RPMI7951 (cell line): ENCODE results near the gene DPP8. TPM values are rescaled to one million over a fixed set of nuclear protein-coding genes. Genes with fewer than 3 reads are reported as not detected.
"Not testable (repeated sequence)": the region's sequence is repeated elsewhere in the genome, so short reads cannot be mapped to it uniquely, and the experiment has no call there.

Experiments
- DNase-seq: peaks from one replicate; pipeline ENCODE4 v3.0.0-alpha.2; 2012; ENCODE audit warnings: low read depth
- total RNA-seq: library from RNA; depleted of rRNA; stranded (reverse); fragments of >200 nt; shearing (Covaris generic); gene quantifications from 2 replicates; pipeline ENCODE4 v1.2.3, GENCODE V29; 2014; rRNA removed

DPP8 gene
- 21.9 and 27.9 TPM in 2 replicates for total RNA-seq

DNA sequence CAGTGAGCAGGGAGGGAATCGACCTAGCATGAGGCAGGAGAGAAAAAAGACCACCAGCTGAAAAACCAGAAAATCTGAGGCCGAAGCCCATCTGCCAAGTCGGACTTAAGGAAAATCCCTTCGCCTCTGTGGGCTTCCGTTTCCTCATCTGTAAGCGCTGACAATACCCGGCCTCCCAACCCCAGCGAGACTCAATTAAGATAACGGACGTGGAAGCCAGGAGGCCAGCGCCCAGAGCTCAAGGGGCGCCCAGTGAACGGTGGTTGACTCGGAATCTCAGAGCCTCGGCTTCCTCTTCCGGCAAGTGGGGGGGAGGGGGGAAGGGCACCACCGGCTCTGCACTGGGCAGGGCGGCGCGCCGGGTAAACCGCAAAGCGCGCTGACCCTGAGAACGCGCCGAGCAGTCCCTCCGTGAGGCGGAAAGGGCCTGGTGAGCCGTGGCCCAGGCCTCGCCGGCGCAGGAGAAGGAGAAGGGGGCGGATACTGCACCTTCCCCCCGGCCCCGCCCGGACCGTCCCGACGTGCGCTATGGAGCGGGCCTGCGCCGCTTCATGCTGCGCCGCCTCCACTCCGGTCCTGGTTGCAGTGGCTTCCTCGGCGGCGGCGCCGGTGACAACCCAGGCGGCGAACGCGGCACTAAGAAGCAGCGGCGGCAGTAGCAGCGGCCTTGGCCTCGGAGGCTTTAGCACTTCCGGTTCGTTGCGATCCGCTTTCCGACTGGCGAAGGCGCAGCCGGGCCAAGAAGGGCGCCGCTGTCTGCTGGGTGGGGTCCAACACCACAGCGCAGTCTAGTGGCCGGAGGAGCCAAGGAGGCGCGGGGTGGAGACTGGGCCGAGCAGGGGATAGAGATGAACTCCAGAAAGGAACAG, at the start of gene DPP8:
TSS of gene DPP8 (minus strand) at position 693 of the 869 bp plus-strand sequence. CDS start 5,136 bp downstream, outside the sequence.
- peak; percentile 95 for DNase-seq

DNA sequence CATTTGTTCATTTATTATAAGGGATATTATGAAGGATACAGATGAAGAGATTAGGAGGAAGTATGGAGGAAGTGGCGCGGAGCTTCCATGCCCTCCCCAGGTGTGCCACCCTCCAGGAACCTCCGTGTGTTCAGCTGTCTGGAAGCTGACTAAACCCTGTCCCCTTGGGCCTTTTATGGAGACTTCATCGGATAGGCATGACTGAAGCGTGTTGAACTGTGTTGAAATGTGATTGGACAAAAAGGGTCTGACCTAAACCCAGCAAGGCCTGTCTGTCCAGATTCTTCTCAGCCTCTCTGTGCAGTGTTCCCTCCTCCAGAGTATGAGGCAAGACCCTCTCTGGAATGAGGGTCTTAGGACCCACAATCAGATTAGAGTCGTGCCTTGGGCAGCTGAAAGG, 44.4 kb upstream of the DPP8 start:
- no peak for DNase-seq

DNA sequence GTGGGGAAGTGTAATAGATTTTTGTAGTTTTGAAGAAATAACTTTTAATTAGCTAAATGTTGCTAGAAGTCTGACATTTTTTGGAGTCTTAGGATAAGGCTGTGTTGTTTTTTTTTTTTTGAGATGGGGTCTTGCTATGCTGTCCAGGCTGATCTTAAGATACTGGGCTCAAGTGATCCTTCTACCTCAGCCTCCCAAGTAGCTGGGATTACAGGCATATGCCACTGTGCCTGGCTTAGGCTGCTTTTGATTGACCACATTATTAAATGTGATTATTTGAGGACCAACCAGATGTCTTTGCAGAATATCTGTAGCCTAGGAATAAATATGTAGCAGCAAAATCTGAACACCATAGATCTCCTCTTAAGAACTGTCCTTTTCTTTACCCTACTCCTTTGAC, 42.5 kb upstream of the DPP8 start:
- DNase-seq = no peak

DNA sequence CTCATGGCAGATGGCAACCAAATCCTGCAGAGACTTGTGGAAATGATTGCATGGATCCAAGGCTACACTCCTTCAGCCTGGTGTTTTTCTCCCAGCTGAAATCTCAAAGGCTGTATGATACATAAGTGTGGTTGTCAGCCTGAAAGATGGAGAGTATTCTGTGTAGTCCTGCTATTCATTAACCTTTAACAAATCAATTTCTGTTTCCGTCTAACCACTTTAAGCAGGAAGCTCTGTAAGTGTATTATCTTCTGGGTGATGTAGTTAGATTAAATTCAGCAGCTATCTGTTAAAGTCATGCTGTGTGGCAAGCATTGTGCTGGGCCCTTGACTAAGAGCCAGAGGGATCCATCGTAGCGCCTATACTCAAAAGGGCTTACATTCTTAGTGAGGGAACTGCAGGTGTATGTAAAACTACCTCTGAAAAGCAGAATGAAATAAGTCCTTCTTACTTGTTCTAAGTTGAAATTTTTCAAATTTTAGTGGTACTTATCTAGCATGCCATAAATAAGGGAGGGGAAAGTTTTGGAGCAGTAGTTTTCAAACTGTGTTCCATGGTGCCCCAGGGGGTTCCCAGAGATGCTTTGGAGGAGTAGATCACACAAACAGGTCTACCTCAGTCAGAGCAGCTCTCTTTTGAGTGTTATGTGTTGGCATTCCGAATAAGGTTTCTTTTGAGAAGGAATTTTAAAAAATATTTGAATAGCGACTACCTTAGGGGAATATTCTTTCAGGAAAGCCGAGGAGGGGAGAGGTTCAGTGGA, 41.7 kb upstream of the DPP8 start:
- DNase-seq = no peak

DNA sequence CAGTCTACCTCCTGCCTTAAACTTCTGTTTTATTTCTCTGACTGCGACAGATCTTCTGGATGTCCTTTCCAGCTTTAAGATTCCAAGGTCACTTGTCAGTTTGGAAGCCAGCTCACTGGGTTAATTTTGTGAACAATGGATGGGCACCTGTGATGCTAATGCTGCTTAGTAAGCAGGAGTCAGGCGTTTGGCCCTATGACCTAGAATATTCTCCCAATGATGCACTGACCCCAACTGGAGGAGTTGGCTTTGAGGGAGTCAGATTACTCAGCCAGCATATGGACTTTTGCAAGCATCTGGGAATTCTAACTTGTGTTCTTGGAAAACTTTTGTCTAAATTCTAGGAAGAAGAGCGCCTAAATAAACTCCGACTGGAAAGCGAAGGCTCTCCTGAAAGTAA, 40.8 kb upstream of the DPP8 start:
- peak; percentile 7 for DNase-seq

DNA sequence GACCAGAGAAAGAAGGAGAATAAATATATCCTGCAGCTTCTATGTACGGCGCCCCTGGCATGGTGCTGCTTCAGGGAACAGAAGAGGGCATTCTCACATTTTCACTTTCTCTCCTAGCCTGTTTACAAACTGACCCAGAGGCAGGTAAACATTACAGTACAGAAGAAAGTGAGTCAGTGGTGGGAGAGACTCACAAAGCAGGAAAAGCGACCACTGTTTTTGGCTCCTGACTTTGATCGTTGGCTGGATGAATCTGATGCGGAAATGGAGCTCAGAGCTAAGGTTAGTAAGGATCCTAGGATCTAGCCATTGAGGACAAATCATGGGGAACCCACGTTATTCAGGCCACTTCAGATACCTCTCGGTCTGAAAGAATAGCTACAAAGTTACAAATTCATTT, 39.1 kb upstream of the DPP8 start:
- DNase-seq = no peak

DNA sequence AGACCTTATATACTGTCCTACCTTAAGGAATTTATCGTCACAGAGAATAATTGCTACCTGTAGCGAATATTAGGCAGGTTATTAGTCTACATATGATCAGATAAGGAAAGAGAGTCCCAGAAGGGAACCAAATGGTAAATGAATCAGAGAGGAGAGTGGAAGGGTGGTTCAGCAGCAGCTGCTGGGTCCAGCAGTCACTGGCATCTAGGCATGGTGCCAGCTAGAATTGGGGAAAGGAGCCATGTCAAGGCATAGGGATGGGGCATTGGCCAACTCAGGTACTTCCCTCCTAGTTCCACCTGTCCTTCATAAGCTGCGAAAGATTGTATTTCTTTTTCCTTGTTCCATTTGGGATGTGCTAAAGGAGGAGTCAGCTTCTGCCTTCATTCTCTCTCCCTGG, 36.2 kb upstream of the DPP8 start:
- no peak for DNase-seq

DNA sequence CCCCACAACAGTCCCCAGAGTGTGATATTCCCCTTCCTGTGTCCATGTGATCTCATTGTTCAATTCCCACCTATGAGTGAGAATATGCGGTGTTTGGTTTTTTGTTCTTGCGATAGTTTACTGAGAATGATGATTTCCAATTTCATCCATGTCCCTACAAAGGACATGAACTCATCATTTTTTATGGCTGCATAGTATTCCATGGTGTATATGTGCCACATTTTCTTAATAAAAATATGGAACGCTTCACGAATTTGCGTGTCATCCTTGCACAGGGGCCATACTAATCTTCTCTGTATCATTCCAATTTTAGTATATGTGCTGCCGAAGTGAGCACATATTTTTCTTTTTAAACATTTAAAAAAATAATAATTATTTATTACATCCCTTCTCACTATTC, 35.4 kb upstream of the DPP8 start:
- not testable (repeated sequence) for DNase-seq

DNA sequence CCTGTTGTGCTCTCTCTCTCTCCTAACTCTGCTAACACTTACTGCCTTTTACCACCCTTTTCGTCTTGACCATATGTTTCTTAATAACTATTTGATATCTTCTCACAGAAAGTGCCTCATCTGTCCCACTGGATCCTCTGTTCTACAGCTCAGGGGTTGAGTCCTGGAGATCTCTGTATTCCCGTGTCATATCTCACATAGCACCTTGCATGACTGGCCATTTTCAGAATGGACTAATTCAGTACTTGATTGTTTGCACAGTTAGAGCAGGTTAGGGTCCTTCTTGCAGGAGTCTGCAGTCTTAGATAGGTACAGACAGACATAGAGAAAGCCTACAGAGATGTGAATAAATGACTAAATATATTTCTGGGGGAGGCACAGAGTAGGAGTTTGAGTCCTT, 33.7 kb upstream of the DPP8 start:
- no peak for DNase-seq

DNA sequence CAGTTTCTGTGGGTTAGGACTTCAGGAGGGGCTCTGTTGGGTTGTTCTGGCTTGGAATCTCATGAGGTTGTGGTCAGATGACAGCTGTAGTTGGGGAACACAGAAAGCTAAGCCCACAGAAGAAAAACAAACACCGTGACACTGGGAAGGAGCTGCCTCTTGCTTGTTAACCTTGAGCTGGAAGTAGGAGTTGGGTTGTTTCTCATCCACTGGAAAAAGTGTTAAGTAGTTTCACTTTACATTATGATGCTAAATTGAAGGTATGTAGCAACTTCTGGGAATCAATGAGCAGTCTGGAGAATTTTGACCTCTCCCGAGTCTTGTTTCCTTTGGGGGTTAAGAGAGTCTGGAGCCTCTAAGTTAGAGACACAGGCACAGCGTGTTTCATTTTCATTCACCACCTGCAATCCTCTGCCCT, 33.2 kb upstream of the DPP8 start:
- DNase-seq = peak; percentile 21

DNA sequence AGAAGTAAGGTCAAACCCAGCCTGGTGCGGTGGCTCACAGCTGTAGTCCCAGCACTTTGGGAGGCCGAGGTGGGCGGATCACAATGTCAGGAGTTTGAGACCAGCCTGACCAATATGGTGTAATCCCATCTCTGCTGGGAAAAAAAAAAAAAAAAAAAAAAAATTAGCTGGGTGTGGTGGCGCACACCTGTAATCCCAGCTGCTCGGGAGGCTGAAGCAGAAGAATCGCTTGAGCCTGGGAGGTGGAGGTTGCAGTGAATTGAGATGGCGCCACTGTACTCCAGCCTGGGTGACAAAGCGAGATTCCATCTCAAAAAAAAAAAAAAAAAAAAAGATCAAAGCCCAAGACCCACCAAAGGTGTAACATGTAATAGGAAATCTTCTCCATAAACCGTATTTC, 31.8 kb upstream of the DPP8 start:
- not testable (repeated sequence) for DNase-seq

DNA sequence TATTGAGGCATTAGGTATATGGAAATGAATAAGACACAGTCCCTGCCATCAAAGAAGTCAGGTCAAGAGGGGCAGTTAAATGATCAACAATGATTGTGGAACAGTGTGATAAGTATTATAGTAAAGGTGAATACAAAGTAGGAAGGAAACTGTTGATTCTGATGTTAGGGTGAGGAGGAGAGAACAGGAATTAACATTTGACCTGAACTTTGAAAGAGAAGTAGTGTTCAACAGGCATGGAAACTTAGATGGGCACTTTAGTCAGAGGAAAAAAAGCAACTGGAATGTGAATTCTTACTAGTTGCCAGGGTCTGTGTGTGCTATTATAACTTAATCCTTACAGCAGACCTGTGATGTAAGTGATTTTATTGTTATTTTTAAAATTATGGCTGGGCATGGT, 30.4 kb upstream of the DPP8 start:
- DNase-seq = no peak

DNA sequence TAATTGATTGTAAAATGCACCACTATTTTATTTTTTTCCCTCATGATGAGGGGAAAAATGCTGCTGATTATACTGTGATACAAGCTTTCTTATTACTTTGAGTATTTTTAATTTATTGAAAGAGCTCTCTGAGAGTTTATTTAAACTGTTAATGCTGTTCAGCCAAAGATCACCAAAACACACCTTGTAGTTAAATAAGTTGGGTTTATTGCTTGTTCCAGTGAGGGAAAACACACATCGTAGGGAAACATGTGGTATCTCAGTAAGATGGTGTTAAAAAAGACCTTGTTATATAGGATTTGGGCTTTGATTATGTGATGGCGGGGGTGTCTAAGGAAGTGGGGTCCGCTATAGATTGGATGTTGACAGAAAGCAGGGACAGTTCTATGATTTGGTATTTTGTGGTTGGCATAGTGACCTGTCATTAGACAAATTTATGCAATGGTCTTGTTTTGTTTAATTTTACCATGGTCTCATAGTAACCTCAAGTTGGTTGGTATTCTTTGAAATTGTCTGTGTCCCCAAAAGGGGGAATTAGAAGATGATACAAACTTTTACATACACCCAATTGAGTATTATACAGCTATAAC, 23.8 kb upstream of the DPP8 start:
- no peak for DNase-seq

DNA sequence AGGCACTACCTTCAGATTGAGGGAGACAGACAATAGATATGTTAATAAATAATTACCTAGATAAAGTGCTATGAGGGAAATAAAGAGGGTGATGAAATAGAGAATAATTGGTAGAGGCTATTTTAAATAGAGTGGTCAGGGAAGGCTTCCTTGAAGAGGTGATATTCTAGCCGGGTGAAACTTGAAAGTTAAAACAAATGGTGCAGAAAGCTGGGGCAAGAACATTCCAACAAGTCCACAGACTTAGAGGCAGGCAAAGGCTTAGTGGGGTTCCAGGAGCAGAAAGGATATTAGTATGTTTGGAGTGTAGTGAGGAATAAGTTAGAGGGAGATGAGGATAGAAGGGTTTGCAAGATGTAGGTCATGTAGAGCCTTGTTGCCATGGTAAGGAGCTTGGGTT, 22.8 kb upstream of the DPP8 start:
- no peak for DNase-seq

DNA sequence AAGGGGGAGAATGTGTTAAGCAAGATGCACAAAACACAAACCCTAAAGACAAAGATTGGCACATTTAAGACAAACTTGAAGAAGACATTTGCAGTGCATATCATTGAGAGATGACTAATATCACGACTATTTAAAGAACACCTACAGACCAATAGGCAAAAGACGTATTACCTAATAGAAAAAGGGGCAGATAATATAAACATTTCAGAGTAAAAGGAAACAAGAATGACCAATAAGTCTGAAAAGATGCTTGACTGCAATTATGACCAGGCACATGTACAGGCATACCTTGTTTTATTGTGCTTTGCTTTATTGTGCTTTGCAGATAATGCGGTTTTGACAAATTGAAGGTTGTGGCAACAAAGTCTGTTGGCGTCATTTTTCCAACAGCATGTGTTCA, 17.7 kb upstream of the DPP8 start:
- no peak for DNase-seq

DNA sequence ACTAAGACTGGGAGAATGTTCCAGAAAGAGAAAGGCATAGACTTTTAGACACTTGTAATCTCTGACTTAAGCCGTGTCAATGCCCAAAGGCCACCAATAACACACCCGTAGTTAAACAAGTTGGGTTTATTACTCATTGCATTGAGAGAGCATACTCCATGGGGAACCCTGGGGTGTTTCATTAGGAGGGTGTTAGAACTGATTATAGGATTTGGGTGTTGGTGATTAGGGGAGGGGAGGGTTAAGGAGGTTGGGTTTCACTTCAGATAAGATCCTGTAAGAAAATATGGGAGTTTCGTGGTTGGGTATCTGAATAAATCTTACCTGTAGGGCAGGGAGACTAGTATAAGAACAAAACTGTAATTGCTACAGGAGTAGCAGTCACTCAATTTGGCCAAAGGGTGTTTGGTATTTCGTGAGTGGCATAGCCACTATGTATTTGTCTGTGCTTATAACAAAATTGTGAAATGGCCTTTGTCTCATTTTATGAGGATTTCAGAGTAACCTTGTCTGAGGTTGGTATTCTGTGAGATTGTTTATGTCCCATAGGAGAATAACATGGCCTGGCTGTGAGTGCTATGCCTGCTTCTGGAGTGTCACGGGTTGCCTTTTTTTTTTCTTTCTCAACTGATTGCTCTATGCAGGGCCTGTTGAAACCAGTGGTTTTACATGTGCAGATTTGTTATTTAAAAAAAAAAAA, 15.7 kb upstream of the DPP8 start:
- DNase-seq = peak; percentile 9

DNA sequence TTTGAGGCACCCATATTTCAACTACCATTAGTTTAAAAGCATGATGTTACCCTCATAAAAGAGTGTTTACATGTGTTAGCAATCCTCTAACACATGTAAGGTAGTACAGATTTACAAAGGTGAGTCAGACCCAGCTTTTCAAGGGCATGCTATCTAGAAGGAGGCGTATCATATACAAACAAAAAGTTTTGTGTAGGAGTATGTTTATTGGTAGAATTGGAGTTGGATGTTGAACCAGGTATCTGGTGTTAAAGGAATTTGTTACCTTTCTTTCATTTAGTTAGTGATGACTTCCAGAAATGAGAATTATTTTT, 15.2 kb upstream of the DPP8 start:
- DNase-seq = peak; percentile 64

DNA sequence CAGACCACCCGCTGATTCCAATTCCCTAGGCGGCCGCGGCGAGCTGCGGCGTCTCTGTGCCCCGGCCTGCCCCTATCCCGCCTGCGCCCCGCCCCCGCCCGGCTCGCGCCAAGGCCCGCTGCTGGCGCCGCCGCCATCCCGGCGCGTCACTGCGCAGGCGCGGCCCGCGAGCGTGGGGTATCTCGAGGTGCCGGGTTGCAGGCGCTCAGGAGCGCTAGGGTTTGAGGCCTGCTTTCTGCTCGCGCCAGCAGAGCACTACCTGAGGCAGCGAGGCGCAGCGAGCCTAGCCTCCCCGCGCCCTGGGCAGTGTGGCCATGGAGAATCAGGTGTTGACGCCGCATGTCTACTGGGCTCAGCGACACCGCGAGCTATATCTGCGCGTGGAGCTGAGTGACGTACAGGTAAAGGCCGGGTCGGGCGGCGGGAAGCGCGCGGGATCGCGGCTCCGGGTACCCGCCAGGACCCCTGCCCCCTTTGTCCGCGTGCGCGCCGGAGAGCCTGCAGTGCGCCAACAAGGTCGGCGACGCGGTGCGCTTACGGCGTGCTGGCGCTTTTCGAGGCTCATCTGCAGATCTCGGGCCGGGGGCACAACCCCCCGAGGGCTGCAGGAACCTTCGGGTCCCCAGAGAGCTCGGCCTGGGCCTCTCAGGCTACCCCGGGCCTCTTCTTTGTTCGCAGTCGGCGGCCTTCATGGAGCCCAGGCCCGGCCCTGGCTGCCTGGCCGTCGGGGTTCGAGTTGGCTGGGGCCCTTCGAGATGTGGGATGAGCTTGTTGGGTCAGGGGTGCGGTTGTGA, 13.0 kb upstream of the DPP8 start, which contains the start of gene HACD3:
TSS of gene HACD3 (plus strand) at position 146 of the 794 bp plus-strand sequence. CDS start at position 315, 169 bp downstream.
- peak; percentile 79 for DNase-seq

DNA sequence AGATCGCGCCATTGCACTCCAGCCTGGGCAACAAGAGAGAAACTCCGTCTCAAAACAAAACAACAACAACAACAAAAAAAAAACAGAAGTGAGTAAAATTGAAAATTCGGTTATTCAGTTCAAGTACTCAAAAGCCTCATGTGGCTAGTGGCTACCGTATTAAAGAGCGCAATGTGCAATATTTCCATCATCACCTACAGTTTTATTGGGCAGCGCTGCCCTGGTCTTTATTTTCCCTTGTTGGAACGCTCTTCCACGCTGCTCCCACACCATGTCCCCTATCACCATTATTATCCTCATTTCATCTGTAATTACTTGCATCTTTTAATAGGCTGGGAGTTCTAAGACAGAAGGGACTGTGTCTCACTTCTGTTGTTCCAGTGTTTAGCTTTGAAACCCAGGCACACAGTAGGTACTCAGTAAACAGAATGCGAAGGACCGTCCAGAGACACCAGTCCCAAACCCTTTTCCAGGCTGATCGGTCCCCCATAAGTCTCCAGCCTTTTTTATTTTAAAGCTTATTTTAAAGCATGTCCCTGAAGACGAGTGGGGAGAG, 12.4 kb upstream of the DPP8 start:
- DNase-seq = no peak

DNA sequence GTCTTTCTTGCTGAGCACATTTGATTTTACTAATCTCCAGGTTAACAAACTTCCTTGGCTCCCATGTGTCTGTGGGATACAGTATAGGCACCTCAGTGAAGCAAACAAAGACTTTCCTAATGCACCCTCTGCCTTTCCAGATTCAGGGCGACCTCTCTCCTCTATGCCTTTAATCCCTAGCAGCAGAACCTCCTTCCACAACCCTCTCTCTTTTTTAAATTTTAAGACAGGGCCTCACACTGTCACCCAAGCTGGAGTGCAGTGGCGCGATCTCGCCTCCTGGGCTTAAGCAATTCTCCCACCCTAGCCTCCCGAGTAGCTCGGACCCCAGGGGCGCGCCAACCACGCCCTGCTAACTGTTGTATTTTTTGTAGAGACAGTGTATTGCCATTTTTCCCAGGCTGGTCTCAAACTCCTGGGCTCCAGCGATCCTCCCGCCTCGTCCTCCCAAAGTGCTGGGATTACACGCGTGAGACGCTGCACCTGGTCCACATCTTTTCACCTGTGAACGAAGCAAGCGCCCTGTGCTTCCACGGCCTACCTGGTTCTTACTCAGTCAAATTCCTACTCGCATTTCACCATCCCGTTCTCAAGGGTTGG, 11.1 kb upstream of the DPP8 start:
- no peak for DNase-seq
